RCC 7860 (cell line): ENCODE results near the gene GMFB.

ENCODE experiments used
- DNase-seq: peaks from one replicate; pipeline ENCODE4 v3.0.0-alpha.2; 2015; ENCODE audit warnings: low spot score
- FAIRE-seq: peaks from 2 replicates; lab custom pipeline; 2012; peaks lifted over from hg19 to GRCh38; lab: Jason Lieb, UNC

GMFB gene

GRCh38 chr14:54435500-54435981, 53.2 kb downstream of the GMFB start:
- peak; percentile 6 for DNase-seq
- FAIRE-seq, result no peak

DNA sequence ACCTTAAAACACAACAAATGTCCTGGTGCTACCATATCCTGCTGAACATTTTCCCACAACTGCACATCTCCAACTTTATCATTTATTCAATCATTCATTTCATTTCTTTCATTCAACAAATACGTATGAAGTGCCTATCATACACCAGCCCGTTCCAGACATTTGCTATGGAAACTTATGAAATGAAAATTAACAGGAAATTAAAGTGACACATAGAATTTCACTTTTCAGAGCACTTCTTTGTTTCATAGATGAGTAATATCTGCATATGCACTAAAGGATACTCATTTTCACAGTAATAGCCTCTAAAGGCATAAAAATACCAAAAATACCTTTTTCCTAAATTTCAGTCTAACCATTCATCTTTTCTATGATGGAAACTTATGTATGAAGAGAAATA, 60.3 kb downstream of the GMFB start:
- no peak for FAIRE-seq
- DNase-seq, result no peak

DNA sequence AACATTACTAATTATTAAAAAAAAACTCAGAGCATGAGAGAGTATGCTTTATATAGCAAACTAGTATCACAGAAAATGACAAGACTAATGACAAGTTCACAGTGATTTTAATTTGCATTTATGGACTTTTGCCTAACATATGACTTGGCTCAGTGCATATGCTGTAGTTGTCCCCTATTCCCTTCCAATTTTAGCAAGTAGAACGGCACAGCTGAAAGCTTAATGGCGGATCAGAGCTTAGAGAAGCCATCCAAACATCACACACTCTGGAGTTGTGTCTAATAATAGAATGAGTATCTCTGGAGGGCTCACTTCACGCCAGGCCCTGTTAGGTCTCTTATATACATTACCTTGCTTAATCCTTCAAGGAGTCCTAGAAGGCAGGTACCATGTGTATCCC, 60.9 kb downstream of the GMFB start:
- no peak for FAIRE-seq

GRCh38 chr14:54425537-54426274, 63.1 kb downstream of the GMFB start:
- FAIRE-seq, result no peak
- DNase-seq, result no peak

More for the DNA sequence above, 60.9 kb downstream of the GMFB start:
- DNase-seq, result no peak

DNA sequence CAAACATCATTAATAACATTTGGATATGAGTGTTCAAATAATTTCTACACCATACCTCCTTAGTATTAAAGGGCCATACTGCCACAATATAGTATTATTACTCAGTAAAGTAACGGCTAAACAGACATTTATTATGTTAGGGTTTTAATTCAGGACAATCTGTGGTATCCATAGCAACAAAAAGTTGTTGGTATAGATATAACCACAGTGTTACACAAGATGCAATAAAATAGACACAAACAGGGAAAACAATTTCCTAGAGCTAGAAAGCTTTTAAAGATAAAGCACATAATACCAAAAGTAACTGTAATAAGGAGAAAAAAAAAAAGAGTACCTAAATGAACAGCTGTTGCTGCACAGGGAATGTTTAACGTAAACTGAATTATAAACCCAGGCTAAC, 63.7 kb downstream of the GMFB start:
- FAIRE-seq, result no peak

More for the DNA sequence above, 63.7 kb downstream of the GMFB start:
- DNase-seq, result no peak
